H54 (cell line): Measurements from ENCODE around the gene ETV3L.
"Not testable (repeated sequence)": the region's sequence is repeated elsewhere in the genome, so short reads cannot be mapped to it uniquely, and the experiment has no call there.

Experiments used
- DNase-seq: peaks from one replicate; pipeline ENCODE4 v3.0.0; 2011; ENCODE audit warnings: low spot score, mixed read lengths; ENCODE audit not compliant: insufficient read length
- FAIRE-seq: peaks from 3 replicates; lab custom pipeline; 2011; peaks lifted over from hg19 to GRCh38; lab: Jason Lieb, UNC
- POLR2A ChIP-seq: IDR thresholded peaks from 2 replicates; pipeline ENCODE4 v1.6.1; 2011; ENCODE audit warnings: low read depth, mild to moderate bottlenecking, low read length

Gene ETV3L

DNA sequence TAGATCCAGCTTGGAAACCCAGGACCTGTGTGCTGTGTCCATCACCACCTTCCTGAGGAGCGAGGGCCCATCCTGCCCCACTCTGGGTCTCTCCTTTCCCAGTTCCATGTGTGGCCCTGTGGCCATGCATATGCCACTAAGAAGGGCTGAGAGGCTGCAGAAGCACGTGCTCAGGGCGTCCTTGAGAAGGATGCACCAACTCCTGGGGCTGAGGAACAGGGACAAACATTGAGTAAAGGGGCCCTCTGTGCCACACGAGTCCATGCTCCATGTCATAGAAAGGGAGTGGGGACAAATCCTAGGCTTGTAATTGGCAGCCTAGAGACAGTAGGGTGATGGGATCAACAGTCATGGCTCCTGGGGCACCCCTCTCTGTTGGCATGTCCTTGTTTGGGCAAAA, 8.4 kb downstream of the ETV3L start:
- FAIRE-seq (no peak), DNase-seq (no peak)
- no peak for TF ChIP-seq POLR2A

- no peak for TF ChIP-seq POLR2A
- no peak for FAIRE-seq
- no peak for DNase-seq
Observed at GRCh38 chr1:157090771-157091170, 8.8 kb downstream of the ETV3L start.

DNA sequence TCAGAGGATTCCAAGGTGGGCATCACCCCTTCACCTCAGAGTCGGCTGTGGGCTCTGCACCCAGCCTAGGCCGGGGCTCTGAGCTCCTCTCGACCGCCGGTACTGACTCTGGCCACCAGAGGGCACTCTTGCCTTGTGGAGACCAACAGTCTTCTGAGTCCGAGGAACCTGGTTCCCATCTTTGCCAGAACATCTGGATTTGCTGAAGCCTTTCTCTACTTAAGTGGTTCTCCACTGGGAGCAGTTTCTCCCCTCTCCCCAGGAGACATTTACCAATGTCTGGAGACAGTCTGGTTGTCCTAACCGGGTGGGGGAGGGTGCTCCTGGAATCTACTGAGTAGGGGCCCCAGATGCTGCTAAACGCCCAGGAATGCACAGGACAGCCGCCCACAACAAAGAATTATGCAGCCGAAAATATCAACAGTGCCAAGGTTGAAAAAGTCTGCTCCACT, 9.4 kb downstream of the ETV3L start:
- FAIRE-seq: no peak
- no peak for TF ChIP-seq POLR2A
- DNase-seq: peak; percentile 75

- FAIRE-seq (no peak), DNase-seq (no peak)
- TF ChIP-seq POLR2A: no peak
Observed at GRCh38 chr1:157089789-157090188, 9.8 kb downstream of the ETV3L start.

DNA sequence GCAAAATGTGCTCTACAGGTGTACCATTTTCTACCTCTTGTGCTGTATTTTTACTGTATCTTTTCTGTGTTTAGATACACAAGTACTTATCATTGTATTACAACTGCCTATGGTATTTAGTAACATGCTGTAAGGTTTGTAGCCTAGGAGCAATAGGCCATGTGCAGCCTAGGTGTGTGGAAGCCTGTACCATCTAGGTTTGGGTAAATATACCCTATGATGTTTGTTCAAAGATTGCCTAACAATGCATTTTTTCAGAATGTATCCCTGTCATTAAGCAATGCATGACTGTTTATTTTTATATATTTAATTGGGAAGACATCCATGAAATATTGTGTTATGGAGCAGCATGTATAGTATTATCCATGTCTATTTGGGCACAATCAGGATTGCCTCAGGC, 11.0 kb downstream of the ETV3L start:
- FAIRE-seq (no peak), DNase-seq (no peak)
- no peak for TF ChIP-seq POLR2A

DNA sequence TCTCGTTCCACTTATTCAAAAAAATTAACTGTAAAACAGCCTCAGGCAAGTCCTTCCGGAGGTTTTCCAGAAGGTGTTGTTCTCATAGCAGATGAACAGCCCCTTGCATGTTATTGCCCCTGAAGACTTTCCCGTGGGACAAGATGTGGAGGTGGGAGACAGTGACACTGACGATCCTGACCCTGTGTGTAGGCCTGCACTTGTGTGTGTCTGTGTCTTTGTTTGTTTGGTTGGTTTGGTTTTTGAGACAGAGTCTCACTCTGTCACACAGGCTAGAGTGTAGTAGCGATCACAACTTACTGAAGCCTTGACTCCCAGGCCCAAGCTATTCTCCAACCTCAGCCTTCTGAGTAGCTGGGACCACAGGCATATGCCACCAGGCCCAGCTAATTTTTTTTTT, 12.6 kb downstream of the ETV3L start:
- DNase-seq (no peak), FAIRE-seq (no peak)
- no peak for TF ChIP-seq POLR2A

GRCh38 chr1:157086299-157086698, 13.3 kb downstream of the ETV3L start:
- no peak for FAIRE-seq
- TF ChIP-seq POLR2A: no peak
- no peak for DNase-seq

- no peak for FAIRE-seq
- no peak for TF ChIP-seq POLR2A
- DNase-seq: no peak
Observed at GRCh38 chr1:157085421-157085820, 14.2 kb downstream of the ETV3L start.

DNA sequence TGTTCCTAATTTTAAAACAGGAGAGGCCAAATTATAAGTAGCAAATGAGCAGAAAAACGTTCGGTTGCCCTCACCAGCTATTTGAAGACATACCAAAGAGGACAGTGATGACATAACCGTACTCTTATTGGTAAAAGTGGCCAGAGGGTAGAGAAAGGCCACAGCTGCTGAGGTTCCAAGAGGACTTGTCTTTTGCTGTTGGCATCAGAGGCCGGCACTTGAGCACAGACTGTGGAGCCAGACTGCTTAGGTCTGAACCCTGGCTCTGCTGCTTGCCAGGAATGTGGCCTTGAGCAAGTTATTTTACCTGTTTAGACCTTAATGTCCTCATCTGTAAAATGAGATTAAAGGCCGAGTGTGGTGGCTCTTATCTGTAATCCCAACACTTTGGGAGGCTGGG, 14.9 kb downstream of the ETV3L start:
- no peak for TF ChIP-seq POLR2A
- FAIRE-seq (no peak), DNase-seq (no peak)

GRCh38 chr1:157081707-157082106, 17.9 kb downstream of the ETV3L start:
- no peak for FAIRE-seq
- no peak for TF ChIP-seq POLR2A
- DNase-seq: no peak

DNA sequence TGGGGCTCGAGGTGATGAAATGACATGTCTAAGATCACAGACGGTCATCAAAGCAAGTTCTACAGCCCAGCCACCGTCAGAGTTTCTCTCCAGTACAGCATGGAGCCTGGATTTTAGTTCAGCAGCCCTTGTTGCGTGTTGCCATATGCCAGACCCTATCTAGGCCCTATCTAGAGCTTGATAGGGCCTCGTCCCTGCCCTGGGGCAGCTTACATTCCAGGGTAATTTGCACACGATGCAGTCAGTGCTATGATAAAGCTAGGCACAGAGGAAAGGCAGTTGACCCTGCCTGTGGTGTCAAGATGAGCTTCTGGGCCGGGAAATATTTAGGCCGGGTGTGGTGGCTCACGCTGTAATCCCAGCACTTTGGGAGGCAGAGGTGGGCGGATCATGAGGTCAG, 18.9 kb downstream of the ETV3L start:
- DNase-seq (no peak), FAIRE-seq (no peak)
- TF ChIP-seq POLR2A: no peak

DNA sequence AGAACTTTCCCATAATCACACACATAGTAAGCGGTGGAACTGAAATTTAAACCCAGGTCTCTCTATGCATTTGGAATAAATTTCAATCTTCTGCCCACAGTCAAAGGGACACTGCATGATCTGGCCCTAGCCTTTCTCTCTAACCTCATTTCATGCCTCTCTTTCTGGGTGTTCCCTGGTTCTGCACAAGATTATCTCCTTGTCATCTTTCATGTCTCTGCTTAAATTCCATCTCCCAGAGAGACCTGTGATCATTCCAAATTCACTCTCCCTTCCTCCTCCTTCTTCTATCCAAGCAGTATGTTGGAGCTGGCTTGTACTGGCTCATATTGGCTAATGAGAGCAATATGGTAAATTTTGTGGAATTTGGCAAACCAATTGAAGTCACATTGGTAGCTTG, 22.2 kb downstream of the ETV3L start:
- FAIRE-seq (no peak), DNase-seq (no peak)
- TF ChIP-seq POLR2A: no peak

DNA sequence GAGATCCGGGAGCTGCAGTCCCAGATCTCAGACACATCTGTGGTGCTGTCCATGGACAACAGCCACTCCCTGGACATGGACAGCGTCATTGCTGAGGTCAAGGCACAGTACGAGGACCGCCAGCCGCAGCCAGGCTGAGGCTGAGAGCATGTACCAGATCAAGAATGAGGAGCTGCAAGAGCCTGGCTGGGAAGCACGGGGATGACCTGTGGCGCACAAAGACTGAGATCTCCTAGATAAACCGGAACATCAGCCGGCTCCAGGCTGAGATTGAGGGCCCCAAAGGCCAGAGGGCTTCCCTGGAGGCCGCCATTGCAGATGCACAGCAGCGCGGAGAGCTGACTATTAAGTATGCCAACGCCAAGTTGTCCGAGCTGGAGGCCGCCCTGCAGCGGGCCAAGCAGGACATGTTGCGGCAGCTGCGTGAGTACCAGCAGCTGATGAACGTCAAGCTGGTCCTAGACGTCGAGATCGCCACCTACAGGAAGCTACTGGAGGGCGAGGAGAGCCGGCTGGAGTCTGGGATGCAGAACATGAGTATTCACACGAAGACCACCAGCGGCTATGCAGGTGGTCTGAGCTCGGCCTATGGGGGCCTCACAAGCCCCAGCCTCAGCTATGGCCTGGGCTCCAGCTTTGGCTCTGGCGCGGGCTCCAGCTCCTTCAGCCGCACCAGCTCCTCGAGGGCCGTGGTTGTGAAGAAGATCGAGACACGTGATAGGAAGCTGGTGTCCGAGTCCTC, 25.5 kb downstream of the ETV3L start:
- DNase-seq (no peak), FAIRE-seq (no peak)
- no peak for TF ChIP-seq POLR2A

- DNase-seq (no peak), FAIRE-seq (no peak)
- no peak for TF ChIP-seq POLR2A
Observed at GRCh38 chr1:157069601-157070000, 30.0 kb downstream of the ETV3L start.

DNA sequence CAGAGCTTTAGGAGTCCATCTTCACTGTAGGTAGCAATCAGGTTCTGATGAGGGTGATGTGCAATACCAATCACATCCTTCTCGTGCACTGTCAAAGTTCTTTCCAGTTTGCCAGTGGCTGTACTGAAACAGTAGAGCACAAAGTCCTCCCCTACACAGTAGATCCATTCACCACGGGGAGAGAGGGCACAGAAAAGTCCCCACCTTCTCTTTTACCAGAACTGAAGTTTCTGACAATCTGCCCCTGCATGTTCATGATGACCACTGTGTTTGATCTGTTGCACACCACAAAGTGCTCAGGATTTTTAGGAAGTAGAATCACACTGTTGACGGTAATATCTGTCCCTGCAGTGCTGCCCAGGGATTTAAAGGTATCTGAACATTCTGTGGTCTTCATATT, 40.4 kb downstream of the ETV3L start:
- not testable (repeated sequence) for DNase-seq, FAIRE-seq
